Suprapubic skin (tissue), 4 donors: ENCODE data around the gene ERGIC3. TPM values are rescaled to one million over a fixed set of nuclear protein-coding genes. Genes with fewer than 3 reads are reported as not detected.

Source experiments
- DNase-seq, 2 donors: peaks; one replicate each; pipeline ENCODE4 v3.0.0-alpha.2; 2019; ENCODE audit warnings: low spot score in 2 of 2
- H3K27ac ChIP-seq: fragments of 200-600 bp; sonication (generic); one replicate; pipeline ENCODE4 v1.5.1; 2019
- H3K27me3 ChIP-seq: fragments of 200-600 bp; sonication (generic); one replicate; pipeline ENCODE4 v1.5.1; 2019
- H3K36me3 ChIP-seq: fragments of 200-600 bp; sonication (generic); one replicate; pipeline ENCODE4 v1.5.1; 2019
- H3K4me1 ChIP-seq: fragments of 200-600 bp; sonication (generic); one replicate; pipeline ENCODE4 v1.5.1; 2019
- H3K4me3 ChIP-seq: fragments of 200-600 bp; sonication (generic); one replicate; pipeline ENCODE4 v1.5.1; 2019; ENCODE audit warnings: mild to moderate bottlenecking
- H3K9me3 ChIP-seq: fragments of 200-600 bp; sonication (generic); one replicate; pipeline ENCODE4 v1.5.1; 2019
- EP300 ChIP-seq: sonication (generic); formaldehyde crosslinking; IDR thresholded peaks from one replicate; pipeline ENCODE4 v1.6.1; 2017; ENCODE audit warnings: antibody characterized with exemption
- POLR2A ChIP-seq, 2 donors: fragments of 450-650 bp; IDR thresholded peaks; one replicate each; pipeline ENCODE4 v1.6.1; 2017; ENCODE audit warnings: antibody characterized with exemption in 2 of 2, mild to moderate bottlenecking in 2 of 2, moderate library complexity in 2 of 2
- POLR2AphosphoS5 ChIP-seq, 3 donors: sonication (generic); formaldehyde crosslinking; IDR thresholded peaks; one replicate each; pipeline ENCODE4 v1.6.1; 2017; ENCODE audit warnings: antibody characterized with exemption in 3 of 3
- WGBS: methylation state at CpG from one replicate; pipeline ENCODE4 v1.1.5; 2018; 5-methylcytosine and 5-hydroxymethylcytosine counted together
- total RNA-seq, 4 donors: library from RNA; depleted of rRNA; stranded (reverse); fragments of >200 nt; gene quantifications; one replicate each; pipeline ENCODE4 v1.1.0, GENCODE V29; 2016
- TF ChIP-seq, protein P1 (sequence below), 2 donors: fragments of 200-600 bp in 1 of 2; fragments of 450-650 bp in 1 of 2; sonication (generic) in 1 of 2; IDR thresholded peaks; one replicate each; pipeline ENCODE4 v1.5.1; 2016 to 2019; ENCODE audit warnings: antibody characterized with exemption in 2 of 2, mild to moderate bottlenecking in 1 of 2, moderate library complexity in 1 of 2

ERGIC3 gene
- total RNA-seq, 4 donors from 2014 or later = 154 to 256 (median 225) TPM

DNA sequence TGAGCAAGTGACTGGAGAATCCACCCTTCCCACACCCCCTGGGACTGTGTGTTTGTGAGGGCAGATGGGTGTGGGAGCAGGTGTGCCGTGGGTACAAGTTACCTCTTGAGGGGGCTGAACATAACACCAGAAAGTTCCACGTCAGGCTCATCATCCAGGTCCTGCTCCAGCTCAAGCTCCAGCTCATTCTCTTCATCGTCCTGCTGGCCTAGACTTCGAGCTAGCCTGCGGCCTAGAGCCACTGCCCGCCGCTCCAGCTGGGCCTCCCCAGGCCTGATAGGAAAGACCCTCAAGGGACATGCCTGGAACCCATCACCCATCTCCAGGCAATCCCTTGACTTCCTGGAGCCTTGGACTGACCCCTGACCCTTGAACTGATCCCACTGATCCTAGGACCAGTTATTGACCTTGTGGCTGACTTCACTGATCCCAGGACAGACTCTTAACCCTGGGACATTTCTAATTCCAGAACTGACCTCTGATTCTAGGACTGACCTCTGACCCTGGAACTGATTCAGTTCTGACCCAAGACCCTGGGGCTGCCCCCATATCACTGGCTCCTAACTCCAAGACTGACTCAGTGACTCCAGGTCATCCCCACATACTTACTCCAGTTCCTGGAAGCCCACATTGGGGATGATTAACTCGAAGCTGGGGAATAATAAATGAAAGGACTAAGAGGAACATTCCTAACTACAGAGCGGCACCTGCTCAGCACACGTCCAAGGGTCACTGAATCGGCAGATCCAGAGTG is 62.0 kb downstream of the ERGIC3 start:
- WGBS = 91% methylated on average over 10 of the region's 11 CpGs
- TF ChIP-seq POLR2AphosphoS5 (IDR thresholded peaks at IDR 0.05) (no peak), POLR2A (IDR thresholded peaks at IDR 0.05) (no peak), EP300 (no peak)
- TF ChIP-seq, protein P1, sequence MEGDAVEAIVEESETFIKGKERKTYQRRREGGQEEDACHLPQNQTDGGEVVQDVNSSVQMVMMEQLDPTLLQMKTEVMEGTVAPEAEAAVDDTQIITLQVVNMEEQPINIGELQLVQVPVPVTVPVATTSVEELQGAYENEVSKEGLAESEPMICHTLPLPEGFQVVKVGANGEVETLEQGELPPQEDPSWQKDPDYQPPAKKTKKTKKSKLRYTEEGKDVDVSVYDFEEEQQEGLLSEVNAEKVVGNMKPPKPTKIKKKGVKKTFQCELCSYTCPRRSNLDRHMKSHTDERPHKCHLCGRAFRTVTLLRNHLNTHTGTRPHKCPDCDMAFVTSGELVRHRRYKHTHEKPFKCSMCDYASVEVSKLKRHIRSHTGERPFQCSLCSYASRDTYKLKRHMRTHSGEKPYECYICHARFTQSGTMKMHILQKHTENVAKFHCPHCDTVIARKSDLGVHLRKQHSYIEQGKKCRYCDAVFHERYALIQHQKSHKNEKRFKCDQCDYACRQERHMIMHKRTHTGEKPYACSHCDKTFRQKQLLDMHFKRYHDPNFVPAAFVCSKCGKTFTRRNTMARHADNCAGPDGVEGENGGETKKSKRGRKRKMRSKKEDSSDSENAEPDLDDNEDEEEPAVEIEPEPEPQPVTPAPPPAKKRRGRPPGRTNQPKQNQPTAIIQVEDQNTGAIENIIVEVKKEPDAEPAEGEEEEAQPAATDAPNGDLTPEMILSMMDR (IDR thresholded peaks at IDR 0.05) = no peak

DNA sequence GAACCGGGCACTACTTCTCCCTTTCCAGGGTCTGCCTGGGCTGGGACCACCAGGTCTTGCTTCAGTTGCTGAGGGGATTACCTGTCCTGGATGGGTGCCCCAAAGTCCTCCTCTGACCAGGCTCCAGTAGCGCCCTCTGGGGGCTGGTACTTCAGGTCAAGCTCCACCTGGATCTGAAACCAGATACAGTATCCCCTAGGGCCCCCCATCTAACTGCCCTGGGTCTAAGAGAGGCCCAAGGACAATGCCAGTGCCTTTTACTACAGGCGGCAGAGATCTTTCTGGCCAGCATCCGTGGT is 62.5 kb downstream of the ERGIC3 start:
- Histone ChIP-seq H3K9me3 (no peaks in the 10 kb centered on the region), H3K4me1 (peaks cover 20% of the 10 kb centered on the region), H3K36me3 (no peaks in the 10 kb centered on the region), H3K27me3 (peaks cover 20% of the 10 kb centered on the region), H3K27ac (no peak overlapping the region), H3K4me3 (no peak overlapping the region)
- TF ChIP-seq EP300 (no peak), POLR2A (IDR thresholded peaks at IDR 0.05) (no peak), POLR2AphosphoS5 (IDR thresholded peaks at IDR 0.05) (no peak)
- TF ChIP-seq, protein P1 (IDR thresholded peaks at IDR 0.05) = no peak
- peak in 1 of 2 donors; percentile 41 for DNase-seq
- WGBS = 62% methylated on average over 4 of the region's 4 CpGs

More for the DNA sequence above, 62.0 kb downstream of the ERGIC3 start:
- peak in 1 of 2 donors; percentile 21 for DNase-seq
- Histone ChIP-seq H3K4me3 (no peak overlapping the region), H3K27me3 (peaks cover 20% of the 10 kb centered on the region), H3K9me3 (no peaks in the 10 kb centered on the region), H3K4me1 (peaks cover 20% of the 10 kb centered on the region), H3K27ac (no peak overlapping the region), H3K36me3 (no peaks in the 10 kb centered on the region)

DNA sequence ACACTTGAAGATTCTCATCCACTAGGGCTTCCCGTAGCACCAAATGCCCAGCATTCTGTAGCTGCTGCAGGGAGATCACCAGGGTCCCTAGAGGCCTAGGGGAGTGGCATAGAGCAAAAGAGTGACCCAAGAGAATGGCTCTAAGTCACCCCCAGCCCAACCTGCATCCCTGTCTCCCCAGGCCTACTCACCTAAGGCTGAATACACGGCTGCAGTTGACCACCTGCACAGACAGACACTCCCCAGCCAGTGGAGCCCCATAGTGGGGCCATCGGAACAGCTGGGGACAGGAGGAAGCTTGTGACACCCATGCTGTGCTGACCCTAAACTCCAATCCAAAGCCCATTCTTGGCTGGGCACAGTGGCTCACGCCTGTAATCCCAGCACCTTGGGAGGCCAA is 64.2 kb downstream of the ERGIC3 start:
- Histone ChIP-seq H3K4me3 (no peak overlapping the region), H3K27me3 (peaks cover 5% of the 10 kb centered on the region), H3K4me1 (peaks cover 11% of the 10 kb centered on the region), H3K9me3 (no peaks in the 10 kb centered on the region), H3K36me3 (no peaks in the 10 kb centered on the region), H3K27ac (no peak overlapping the region)
- no peak for DNase-seq
- no peak for TF ChIP-seq POLR2AphosphoS5 (IDR thresholded peaks at IDR 0.05)
- no peak for TF ChIP-seq POLR2A (IDR thresholded peaks at IDR 0.05)
- TF ChIP-seq, protein P1 (IDR thresholded peaks at IDR 0.05) = no peak
- TF ChIP-seq EP300 = no peak
- no CpG with 5 or more reads among the region's 4 CpGs for WGBS

Other genes with a start within 250 kb of the ERGIC3 start
- 10 to 100 TPM; 29.3 to 68.8 (median 65.0) TPM for gene FAM83C, start 249.7 kb upstream of the ERGIC3 start, total RNA-seq
- 10 to 100 TPM; 22.5 to 85.7 (median 32.1) TPM for gene UQCC1, start 130.1 kb upstream of the ERGIC3 start, total RNA-seq
- gene GDF5, start 103.8 kb upstream of the ERGIC3 start, total RNA-seq = not detected
- 10 to 100 TPM; 18.8 to 55.4 (median 27.1) TPM for gene CEP250, start 86.5 kb upstream of the ERGIC3 start, total RNA-seq
- gene C20orf173, start 12.4 kb upstream of the ERGIC3 start, total RNA-seq = not detected
- gene SPAG4, start 73.8 kb downstream of the ERGIC3 start, total RNA-seq = under 1 TPM in 1 of 4 donors, not detected in 3; 0.89 TPM
- 100 to 1,000 TPM in 2 of 4 donors, 10 to 100 TPM in 2; 43.3 to 238 (median 103) TPM for gene CPNE1, start 122.8 kb downstream of the ERGIC3 start, total RNA-seq
- gene RBM12, start 122.8 kb downstream of the ERGIC3 start, total RNA-seq = 10 to 100 TPM; 21.6 to 38.7 (median 32.7) TPM
- gene NFS1, start 157.3 kb downstream of the ERGIC3 start, total RNA-seq = 10 to 100 TPM; 39.7 to 73.2 (median 47.3) TPM
- gene ROMO1, start 157.3 kb downstream of the ERGIC3 start, total RNA-seq = 100 to 1,000 TPM; 146 to 299 (median 212) TPM
- gene RBM39, start 200.2 kb downstream of the ERGIC3 start, total RNA-seq = 100 to 1,000 TPM; 245 to 599 (median 258) TPM
- 10 to 100 TPM; 44.2 to 60.6 (median 47.3) TPM for gene PHF20, start 229.9 kb downstream of the ERGIC3 start, total RNA-seq